ENCODE results near the gene UROC1.

- no peak for TF ChIP-seq CTCF (IDR thresholded peaks at IDR 0.05)
- no peak for TF ChIP-seq POLR2AphosphoS5 (IDR thresholded peaks at IDR 0.05)
Observed at GRCh38 chr3:126509597-126510307, 7.8 kb downstream of the UROC1 start.

Measured in breast epithelium (tissue), 3 donors.